ENCODE measurements around the gene HAVCR2.

DNA sequence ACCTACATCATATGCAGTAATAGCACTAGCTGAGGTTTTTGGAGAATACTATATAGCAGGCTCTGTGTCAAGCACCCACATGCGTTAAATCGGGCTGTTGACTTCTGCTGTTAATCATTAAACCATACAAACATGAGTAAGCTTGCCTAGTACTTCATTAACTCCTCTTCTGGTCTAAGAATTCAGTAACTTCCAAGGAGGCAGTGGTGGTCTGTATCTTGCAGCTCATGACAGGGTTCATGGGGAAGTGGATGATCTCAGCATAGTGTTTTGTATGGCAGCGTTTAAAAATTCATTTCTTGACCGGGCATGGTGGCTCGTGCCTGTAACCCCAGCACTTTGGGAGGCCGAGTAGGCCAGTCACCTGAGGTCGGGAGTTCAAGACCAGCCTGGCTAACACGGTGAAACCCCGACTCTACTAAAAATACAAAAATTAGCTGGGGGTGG is 49.7 kb downstream of the HAVCR2 start, which contains the start of gene HAVCR1:
- TF ChIP-seq, protein P1, sequence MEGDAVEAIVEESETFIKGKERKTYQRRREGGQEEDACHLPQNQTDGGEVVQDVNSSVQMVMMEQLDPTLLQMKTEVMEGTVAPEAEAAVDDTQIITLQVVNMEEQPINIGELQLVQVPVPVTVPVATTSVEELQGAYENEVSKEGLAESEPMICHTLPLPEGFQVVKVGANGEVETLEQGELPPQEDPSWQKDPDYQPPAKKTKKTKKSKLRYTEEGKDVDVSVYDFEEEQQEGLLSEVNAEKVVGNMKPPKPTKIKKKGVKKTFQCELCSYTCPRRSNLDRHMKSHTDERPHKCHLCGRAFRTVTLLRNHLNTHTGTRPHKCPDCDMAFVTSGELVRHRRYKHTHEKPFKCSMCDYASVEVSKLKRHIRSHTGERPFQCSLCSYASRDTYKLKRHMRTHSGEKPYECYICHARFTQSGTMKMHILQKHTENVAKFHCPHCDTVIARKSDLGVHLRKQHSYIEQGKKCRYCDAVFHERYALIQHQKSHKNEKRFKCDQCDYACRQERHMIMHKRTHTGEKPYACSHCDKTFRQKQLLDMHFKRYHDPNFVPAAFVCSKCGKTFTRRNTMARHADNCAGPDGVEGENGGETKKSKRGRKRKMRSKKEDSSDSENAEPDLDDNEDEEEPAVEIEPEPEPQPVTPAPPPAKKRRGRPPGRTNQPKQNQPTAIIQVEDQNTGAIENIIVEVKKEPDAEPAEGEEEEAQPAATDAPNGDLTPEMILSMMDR (conservative IDR thresholded peaks at IDR 0.05; ENCODE audit: low read depth in 2 of 2), result no peak
- TF ChIP-seq JUNB (IDR thresholded peaks at IDR 0.05; ENCODE audit: unreplicated experiment), result no peak
- no peak for TF ChIP-seq NANOG (IDR thresholded peaks at IDR 0.05; ENCODE audit: borderline replicate concordance)

All from GM23338 (cell line).